GM23338 (cell line): ENCODE data around the gene TERC. TPM values are rescaled to one million over a fixed set of nuclear protein-coding genes. Genes with fewer than 3 reads are reported as not detected.

ENCODE experiments used
- ATAC-seq: fragments of 200-7000 bp; cut with Tn5 transposase; 3 replicates; pipeline ENCODE4 v1.9.1; 2020
- DNase-seq: peaks from one replicate; pipeline ENCODE4 v3.0.0-alpha.2; 2015; ENCODE audit warnings: low spot score
- H2AFZ ChIP-seq: fragments of 200-600 bp; sonication (generic); 2 replicates; pipeline ENCODE4 v1.8.0; 2016; ENCODE audit warnings: antibody characterized with exemption, mild to moderate bottlenecking, moderate library complexity
- H3F3A ChIP-seq: fragments of 200-600 bp; sonication (generic); replicated peaks from 2 replicates; pipeline ENCODE4 v1.8.0; 2017; ENCODE audit warnings: antibody characterized with exemption, mixed run types, low read depth
- H3K27ac ChIP-seq: fragments of 200-600 bp; sonication (generic); 2 replicates; pipeline ENCODE4 v1.6.1; 2016; ENCODE audit warnings: low read depth
- H3K27me3 ChIP-seq: fragments of 200-600 bp; sonication (generic); 2 replicates; pipeline ENCODE4 v1.8.0; 2016; ENCODE audit warnings: mild to moderate bottlenecking, mixed run types, moderate library complexity; ENCODE audit not compliant: insufficient read depth
- H3K36me3 ChIP-seq: fragments of 200-600 bp; sonication (generic); 2 replicates; pipeline ENCODE4 v1.8.0; 2016; ENCODE audit warnings: mild to moderate bottlenecking; ENCODE audit not compliant: insufficient read depth
- H3K4me1 ChIP-seq: fragments of 200-600 bp; sonication (generic); 2 replicates; pipeline ENCODE4 v1.8.0; 2016; ENCODE audit warnings: mild to moderate bottlenecking, moderate library complexity; ENCODE audit not compliant: insufficient read depth
- H3K4me2 ChIP-seq: fragments of 200-600 bp; sonication (generic); 2 replicates; pipeline ENCODE4 v1.7.1; 2017; ENCODE audit warnings: mixed run types
- H3K4me3 ChIP-seq: fragments of 200-600 bp; sonication (generic); 2 replicates; pipeline ENCODE4 v1.6.1; 2016; ENCODE audit warnings: mixed run types
- H3K79me2 ChIP-seq: fragments of 200-600 bp; sonication (generic); replicated peaks from 2 replicates; pipeline ENCODE4 v1.8.0; 2017; ENCODE audit warnings: mild to moderate bottlenecking; ENCODE audit not compliant: insufficient read depth
- H3K9me2 ChIP-seq: fragments of 200-600 bp; sonication (generic); 2 replicates; pipeline ENCODE4 v1.8.0; 2017; ENCODE audit not compliant: insufficient read depth
- H4K20me1 ChIP-seq: fragments of 200-600 bp; sonication (generic); replicated peaks from 2 replicates; pipeline ENCODE4 v1.8.0; 2017; ENCODE audit warnings: mild to moderate bottlenecking; ENCODE audit not compliant: insufficient read depth
- H3K27ac Mint-ChIP-seq: 2 replicates; pipeline ENCODE4 v1.8.0; 2020; ENCODE audit warnings: inconsistent platforms, mild to moderate bottlenecking, moderate library complexity, mixed read lengths
- H3K27me3 Mint-ChIP-seq: 3 replicates; pipeline ENCODE4 v1.8.0; 2022; ENCODE audit warnings: low read depth, mild to moderate bottlenecking, moderate library complexity, mixed read lengths, inconsistent platforms; ENCODE audit not compliant: insufficient read depth, poor library complexity
- H3K36me3 Mint-ChIP-seq: 3 replicates; pipeline ENCODE4 v1.8.0; 2021; ENCODE audit warnings: low read depth, mild to moderate bottlenecking, inconsistent platforms, moderate library complexity, mixed read lengths
- H3K4me1 Mint-ChIP-seq: 3 replicates; pipeline ENCODE4 v1.8.0; 2020; ENCODE audit warnings: mild to moderate bottlenecking, inconsistent platforms, mixed read lengths
- H3K4me3 Mint-ChIP-seq: 3 replicates; pipeline ENCODE4 v1.8.0; 2021; ENCODE audit warnings: moderate library complexity, mild to moderate bottlenecking, inconsistent platforms, mixed read lengths
- H3K9me3 Mint-ChIP-seq: 3 replicates; pipeline ENCODE4 v1.8.0; 2020; ENCODE audit warnings: moderate library complexity, mild to moderate bottlenecking, inconsistent platforms, mixed read lengths
- CREB1 ChIP-seq: fragments of 250-450 bp; sonication (Bioruptor Pico); IDR thresholded peaks from 2 replicates; pipeline ENCODE4 v1.5.0; 2020; ENCODE audit warnings: low read depth, mild to moderate bottlenecking, moderate library complexity
- POLR2AphosphoS5 ChIP-seq: IDR thresholded peaks from 2 replicates; pipeline ENCODE4 v1.6.1; 2016; ENCODE audit warnings: antibody characterized with exemption, low read depth
- STAT1 ChIP-seq: IDR thresholded peaks from one replicate; pipeline ENCODE4 v1.6.1; 2016; ENCODE audit warnings: antibody characterized with exemption; ENCODE audit not compliant: unreplicated experiment
- ZNF331 ChIP-seq: fragments of 250-450 bp; sonication (Bioruptor Pico); IDR thresholded peaks from 2 replicates; pipeline ENCODE4 v1.5.0; 2020; ENCODE audit warnings: low read depth, mild to moderate bottlenecking, moderate library complexity
- polyA plus RNA-seq: library from polyadenylated mRNA; unstranded; fragments of >200 nt; fragmentation: Nextera tagmentation; extraction: Ambion mirVana; gene quantifications from 2 replicates; pipeline ENCODE4 v1.2.1, GENCODE V29; 2016
- total RNA-seq: library from RNA; depleted of rRNA; stranded (reverse); fragments of >200 nt; shearing (Covaris generic); gene quantifications from 2 replicates; pipeline ENCODE4 v1.2.3, GENCODE V29; 2014
- TF ChIP-seq, protein P1 (sequence below): fragments of 250-450 bp; sonication (Bioruptor Pico); IDR thresholded peaks from 2 replicates; pipeline ENCODE4 v1.5.0; 2020; ENCODE audit warnings: mild to moderate bottlenecking, moderate library complexity
- TF ChIP-seq, protein P2 (sequence below): IDR thresholded peaks from one replicate; pipeline ENCODE4 v1.6.1; 2018; ENCODE audit warnings: antibody characterized with exemption; ENCODE audit not compliant: unreplicated experiment

Gene TERC
- total and polyA plus RNA-seq, 2 experiments from 2014 or later: 1.7 to 206 TPM

DNA sequence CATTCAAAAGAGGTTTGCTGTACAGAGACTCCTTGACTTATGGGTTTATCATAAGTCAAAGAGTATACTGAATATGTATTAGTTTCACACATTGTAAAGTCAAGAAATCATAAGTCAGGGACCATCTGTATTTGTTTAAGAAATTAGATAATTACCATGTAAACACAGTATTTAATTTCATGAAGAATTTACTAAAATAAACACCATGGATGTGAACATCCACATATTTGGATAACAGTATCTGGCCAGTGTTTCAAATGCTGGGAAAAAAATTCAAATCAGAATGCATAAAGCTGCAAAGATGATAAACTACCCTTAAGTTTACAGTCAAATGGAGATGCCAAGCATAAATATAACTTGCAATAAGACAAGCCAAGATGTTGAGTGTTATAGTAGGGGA, 25.4 kb upstream of the TERC start (continued):
- TF ChIP-seq, protein P1, sequence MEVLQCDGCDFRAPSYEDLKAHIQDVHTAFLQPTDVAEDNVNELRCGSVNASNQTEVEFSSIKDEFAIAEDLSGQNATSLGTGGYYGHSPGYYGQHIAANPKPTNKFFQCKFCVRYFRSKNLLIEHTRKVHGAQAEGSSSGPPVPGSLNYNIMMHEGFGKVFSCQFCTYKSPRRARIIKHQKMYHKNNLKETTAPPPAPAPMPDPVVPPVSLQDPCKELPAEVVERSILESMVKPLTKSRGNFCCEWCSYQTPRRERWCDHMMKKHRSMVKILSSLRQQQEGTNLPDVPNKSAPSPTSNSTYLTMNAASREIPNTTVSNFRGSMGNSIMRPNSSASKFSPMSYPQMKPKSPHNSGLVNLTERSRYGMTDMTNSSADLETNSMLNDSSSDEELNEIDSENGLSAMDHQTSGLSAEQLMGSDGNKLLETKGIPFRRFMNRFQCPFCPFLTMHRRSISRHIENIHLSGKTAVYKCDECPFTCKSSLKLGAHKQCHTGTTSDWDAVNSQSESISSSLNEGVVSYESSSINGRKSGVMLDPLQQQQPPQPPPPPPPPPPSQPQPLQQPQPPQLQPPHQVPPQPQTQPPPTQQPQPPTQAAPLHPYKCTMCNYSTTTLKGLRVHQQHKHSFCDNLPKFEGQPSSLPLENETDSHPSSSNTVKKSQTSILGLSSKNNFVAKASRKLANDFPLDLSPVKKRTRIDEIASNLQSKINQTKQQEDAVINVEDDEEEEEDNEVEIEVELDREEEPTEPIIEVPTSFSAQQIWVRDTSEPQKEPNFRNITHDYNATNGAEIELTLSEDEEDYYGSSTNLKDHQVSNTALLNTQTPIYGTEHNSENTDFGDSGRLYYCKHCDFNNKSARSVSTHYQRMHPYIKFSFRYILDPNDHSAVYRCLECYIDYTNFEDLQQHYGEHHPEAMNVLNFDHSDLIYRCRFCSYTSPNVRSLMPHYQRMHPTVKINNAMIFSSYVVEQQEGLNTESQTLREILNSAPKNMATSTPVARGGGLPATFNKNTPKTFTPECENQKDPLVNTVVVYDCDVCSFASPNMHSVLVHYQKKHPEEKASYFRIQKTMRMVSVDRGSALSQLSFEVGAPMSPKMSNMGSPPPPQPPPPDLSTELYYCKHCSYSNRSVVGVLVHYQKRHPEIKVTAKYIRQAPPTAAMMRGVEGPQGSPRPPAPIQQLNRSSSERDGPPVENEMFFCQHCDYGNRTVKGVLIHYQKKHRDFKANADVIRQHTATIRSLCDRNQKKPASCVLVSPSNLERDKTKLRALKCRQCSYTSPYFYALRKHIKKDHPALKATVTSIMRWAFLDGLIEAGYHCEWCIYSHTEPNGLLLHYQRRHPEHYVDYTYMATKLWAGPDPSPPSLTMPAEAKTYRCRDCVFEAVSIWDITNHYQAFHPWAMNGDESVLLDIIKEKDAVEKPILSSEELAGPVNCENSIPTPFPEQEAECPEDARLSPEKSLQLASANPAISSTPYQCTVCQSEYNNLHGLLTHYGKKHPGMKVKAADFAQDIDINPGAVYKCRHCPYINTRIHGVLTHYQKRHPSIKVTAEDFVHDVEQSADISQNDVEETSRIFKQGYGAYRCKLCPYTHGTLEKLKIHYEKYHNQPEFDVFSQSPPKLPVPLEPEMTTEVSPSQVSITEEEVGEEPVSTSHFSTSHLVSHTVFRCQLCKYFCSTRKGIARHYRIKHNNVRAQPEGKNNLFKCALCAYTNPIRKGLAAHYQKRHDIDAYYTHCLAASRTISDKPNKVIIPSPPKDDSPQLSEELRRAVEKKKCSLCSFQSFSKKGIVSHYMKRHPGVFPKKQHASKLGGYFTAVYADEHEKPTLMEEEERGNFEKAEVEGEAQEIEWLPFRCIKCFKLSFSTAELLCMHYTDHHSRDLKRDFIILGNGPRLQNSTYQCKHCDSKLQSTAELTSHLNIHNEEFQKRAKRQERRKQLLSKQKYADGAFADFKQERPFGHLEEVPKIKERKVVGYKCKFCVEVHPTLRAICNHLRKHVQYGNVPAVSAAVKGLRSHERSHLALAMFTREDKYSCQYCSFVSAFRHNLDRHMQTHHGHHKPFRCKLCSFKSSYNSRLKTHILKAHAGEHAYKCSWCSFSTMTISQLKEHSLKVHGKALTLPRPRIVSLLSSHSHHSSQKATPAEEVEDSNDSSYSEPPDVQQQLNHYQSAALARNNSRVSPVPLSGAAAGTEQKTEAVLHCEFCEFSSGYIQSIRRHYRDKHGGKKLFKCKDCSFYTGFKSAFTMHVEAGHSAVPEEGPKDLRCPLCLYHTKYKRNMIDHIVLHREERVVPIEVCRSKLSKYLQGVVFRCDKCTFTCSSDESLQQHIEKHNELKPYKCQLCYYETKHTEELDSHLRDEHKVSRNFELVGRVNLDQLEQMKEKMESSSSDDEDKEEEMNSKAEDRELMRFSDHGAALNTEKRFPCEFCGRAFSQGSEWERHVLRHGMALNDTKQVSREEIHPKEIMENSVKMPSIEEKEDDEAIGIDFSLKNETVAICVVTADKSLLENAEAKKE (CRISPR knock-in tag): no peak

DNA sequence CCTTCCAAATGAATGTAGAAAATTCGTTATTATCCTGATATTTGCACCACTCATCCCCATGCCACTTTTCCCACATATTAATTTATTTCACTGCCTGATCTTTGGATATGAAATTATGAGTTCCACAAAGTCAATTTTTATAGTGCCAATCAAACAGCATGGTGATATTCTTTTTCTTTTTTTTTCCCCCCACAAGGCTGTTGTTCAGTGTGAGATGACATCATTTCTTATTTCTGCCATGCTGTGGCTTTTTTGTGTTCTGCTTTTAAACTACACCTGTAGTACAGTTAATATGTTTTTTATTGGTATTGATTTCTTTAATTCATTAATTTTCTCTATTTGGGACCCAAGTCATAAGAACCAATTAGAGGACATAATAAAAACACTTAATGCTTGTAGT, 22.9 kb upstream of the TERC start:
- H3K27ac Mint-ChIP-seq: no peak overlapping the region
- peaks cover 30% of the 10 kb centered on the region; the same call in 2 of the 3 replicates for H3K36me3 Mint-ChIP-seq
- Histone ChIP-seq H3K9me2 (no peaks in the 10 kb centered on the region), H3K4me3 (no peak overlapping the region), H4K20me1 (no peaks in the 10 kb centered on the region), H3F3A (no peaks in the 10 kb centered on the region), H3K27me3 (no peaks in the 10 kb centered on the region), H3K4me1 (no peaks in the 10 kb centered on the region), H3K79me2 (no peaks in the 10 kb centered on the region), H3K36me3 (peaks cover 36% of the 10 kb centered on the region), H3K4me2 (no peak overlapping the region), H3K27ac (no peak overlapping the region), H2AFZ (no peak overlapping the region)
- H3K4me1 Mint-ChIP-seq: no peaks in the 10 kb centered on the region
- ATAC-seq (no peak), DNase-seq (no peak)
- H3K4me3 Mint-ChIP-seq: no peak overlapping the region
- no peaks in the 10 kb centered on the region for H3K9me3 Mint-ChIP-seq
- peaks cover under 1% of the 10 kb centered on the region for H3K27me3 Mint-ChIP-seq
- TF ChIP-seq STAT1: no peak
- TF ChIP-seq, protein P1 (CRISPR knock-in tag): no peak
- TF ChIP-seq CREB1 (CRISPR knock-in tag): no peak
- TF ChIP-seq, protein P2, sequence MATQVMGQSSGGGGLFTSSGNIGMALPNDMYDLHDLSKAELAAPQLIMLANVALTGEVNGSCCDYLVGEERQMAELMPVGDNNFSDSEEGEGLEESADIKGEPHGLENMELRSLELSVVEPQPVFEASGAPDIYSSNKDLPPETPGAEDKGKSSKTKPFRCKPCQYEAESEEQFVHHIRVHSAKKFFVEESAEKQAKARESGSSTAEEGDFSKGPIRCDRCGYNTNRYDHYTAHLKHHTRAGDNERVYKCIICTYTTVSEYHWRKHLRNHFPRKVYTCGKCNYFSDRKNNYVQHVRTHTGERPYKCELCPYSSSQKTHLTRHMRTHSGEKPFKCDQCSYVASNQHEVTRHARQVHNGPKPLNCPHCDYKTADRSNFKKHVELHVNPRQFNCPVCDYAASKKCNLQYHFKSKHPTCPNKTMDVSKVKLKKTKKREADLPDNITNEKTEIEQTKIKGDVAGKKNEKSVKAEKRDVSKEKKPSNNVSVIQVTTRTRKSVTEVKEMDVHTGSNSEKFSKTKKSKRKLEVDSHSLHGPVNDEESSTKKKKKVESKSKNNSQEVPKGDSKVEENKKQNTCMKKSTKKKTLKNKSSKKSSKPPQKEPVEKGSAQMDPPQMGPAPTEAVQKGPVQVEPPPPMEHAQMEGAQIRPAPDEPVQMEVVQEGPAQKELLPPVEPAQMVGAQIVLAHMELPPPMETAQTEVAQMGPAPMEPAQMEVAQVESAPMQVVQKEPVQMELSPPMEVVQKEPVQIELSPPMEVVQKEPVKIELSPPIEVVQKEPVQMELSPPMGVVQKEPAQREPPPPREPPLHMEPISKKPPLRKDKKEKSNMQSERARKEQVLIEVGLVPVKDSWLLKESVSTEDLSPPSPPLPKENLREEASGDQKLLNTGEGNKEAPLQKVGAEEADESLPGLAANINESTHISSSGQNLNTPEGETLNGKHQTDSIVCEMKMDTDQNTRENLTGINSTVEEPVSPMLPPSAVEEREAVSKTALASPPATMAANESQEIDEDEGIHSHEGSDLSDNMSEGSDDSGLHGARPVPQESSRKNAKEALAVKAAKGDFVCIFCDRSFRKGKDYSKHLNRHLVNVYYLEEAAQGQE: no peak
- no peak for TF ChIP-seq ZNF331 (CRISPR knock-in tag)
- no peak for TF ChIP-seq POLR2AphosphoS5
